Central memory CD8-positive, alpha-beta T cell (primary cell): ENCODE measurements around the gene DPH7.
"Not testable (repeated sequence)": the region's sequence is repeated elsewhere in the genome, so short reads cannot be mapped to it uniquely, and the experiment has no call there.

Experiments used
- ATAC-seq: fragments of 150-1000 bp; cut with Tn5 transposase; replicated peaks from 2 replicates; pipeline ENCODE4 v1.10.0; 2022; ENCODE audit warnings: mild to moderate bottlenecking, moderate FRiP score, moderate number of reproducible peaks; ENCODE audit not compliant: poor library complexity, severe bottlenecking; ENCODE audit errors: extremely low read depth
- DNase-seq, 2 donors: peaks; one replicate each; pipeline ENCODE4 v3.0.0; 2021; ENCODE audit warnings: low spot score in 2 of 2
- H3K27ac Mint-ChIP-seq: one replicate; pipeline ENCODE4 v1.8.0; 2022; ENCODE audit warnings: low read depth, mild to moderate bottlenecking, moderate library complexity, mixed read lengths
- H3K27me3 Mint-ChIP-seq: one replicate; pipeline ENCODE4 v1.8.0; 2022; ENCODE audit warnings: mixed read lengths
- H3K36me3 Mint-ChIP-seq: one replicate; pipeline ENCODE4 v1.8.0; 2022; ENCODE audit warnings: mild to moderate bottlenecking, moderate library complexity, mixed read lengths; ENCODE audit not compliant: insufficient read depth
- H3K4me1 Mint-ChIP-seq: one replicate; pipeline ENCODE4 v1.8.0; 2022; ENCODE audit warnings: mixed read lengths
- H3K4me3 Mint-ChIP-seq: one replicate; pipeline ENCODE4 v1.8.0; 2022; ENCODE audit warnings: mild to moderate bottlenecking, moderate library complexity, mixed read lengths
- H3K9me3 Mint-ChIP-seq: one replicate; pipeline ENCODE4 v1.8.0; 2022; ENCODE audit warnings: mixed read lengths

DPH7 gene

GRCh38 chr9:137513136-137513535 is 65.6 kb downstream of the DPH7 start:
- H3K27ac Mint-ChIP-seq, H3K27me3 Mint-ChIP-seq, H3K9me3 Mint-ChIP-seq, H3K4me3 Mint-ChIP-seq, ATAC-seq, H3K4me1 Mint-ChIP-seq, DNase-seq, H3K36me3 Mint-ChIP-seq: not testable (repeated sequence)

DNA sequence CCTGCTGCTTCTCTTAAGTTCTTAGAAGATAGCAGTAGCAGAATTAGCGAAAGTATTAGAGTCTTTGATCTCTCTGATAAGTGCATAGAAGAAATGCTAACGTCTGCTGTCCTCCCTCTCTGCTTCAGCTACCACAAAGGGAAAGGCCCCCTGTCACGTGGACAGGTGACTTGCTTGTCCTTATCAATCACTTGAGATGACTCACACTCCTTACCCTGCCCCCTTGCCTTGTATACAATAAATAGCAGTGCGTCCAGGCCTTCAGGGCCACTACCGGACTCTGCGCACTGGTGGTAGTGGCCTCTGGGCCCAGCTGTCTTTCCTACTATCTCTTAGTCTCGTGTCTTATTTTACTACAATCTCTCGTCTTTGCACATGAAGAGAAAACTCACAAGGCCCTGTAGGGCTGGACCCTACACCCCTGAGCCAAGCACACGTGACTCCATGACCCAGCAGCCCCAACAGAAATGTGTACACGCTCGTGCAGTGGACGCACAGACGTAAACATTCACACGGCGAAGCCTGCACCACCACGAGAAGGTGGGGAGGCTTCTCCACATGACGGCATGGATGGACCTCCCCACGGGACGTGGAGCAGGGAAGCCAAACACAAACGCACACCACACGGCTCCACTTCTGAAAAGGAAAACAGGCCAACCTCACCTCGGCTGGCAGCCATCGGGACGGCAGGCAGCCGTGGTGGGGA is 66.8 kb downstream of the DPH7 start:
- Mint-ChIP-seq H3K9me3 (no peaks in the 10 kb centered on the region), H3K4me3 (no peak overlapping the region), H3K27ac (no peak overlapping the region), H3K36me3 (no peaks in the 10 kb centered on the region), H3K4me1 (peaks cover 8% of the 10 kb centered on the region), H3K27me3 (no peaks in the 10 kb centered on the region)
- ATAC-seq (no peak), DNase-seq (no peak)

DNA sequence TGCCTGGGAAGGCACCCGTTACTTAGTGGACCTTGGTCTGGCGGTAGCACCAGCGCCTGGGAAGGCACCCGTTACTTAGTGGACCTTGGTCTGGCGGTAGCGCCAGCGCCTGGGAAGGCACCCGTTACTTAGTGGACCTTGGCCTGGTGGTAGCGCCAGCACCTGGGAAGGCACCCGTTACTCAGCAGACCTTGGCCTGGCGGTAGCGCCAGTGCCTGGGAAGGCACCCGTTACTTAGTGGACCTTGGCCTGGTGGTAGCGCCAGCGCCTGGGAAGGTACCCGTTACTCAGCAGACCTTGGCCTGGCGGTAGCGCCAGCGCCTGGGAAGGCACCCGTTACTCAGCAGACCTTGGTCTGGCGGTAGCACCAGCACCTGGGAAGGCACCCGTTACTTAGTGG is 67.6 kb downstream of the DPH7 start:
- DNase-seq, H3K27ac Mint-ChIP-seq, H3K4me3 Mint-ChIP-seq, H3K9me3 Mint-ChIP-seq, ATAC-seq, H3K36me3 Mint-ChIP-seq, H3K4me1 Mint-ChIP-seq, H3K27me3 Mint-ChIP-seq: not testable (repeated sequence)

GRCh38 chr9:137509198-137509597 is 69.5 kb downstream of the DPH7 start:
- Mint-ChIP-seq H3K36me3 (no peaks in the 10 kb centered on the region), H3K4me3 (no peak overlapping the region), H3K4me1 (peaks cover 8% of the 10 kb centered on the region), H3K27ac (no peak overlapping the region), H3K27me3 (no peaks in the 10 kb centered on the region), H3K9me3 (no peaks in the 10 kb centered on the region)
- ATAC-seq (no peak), DNase-seq (no peak)

GRCh38 chr9:137506702-137507171 is 72.0 kb downstream of the DPH7 start:
- Mint-ChIP-seq H3K27ac (no peak overlapping the region), H3K4me1 (no peaks in the 10 kb centered on the region), H3K9me3 (no peaks in the 10 kb centered on the region), H3K4me3 (no peak overlapping the region), H3K27me3 (no peaks in the 10 kb centered on the region), H3K36me3 (peaks cover 13% of the 10 kb centered on the region)
- ATAC-seq (no peak), DNase-seq (no peak)

DNA sequence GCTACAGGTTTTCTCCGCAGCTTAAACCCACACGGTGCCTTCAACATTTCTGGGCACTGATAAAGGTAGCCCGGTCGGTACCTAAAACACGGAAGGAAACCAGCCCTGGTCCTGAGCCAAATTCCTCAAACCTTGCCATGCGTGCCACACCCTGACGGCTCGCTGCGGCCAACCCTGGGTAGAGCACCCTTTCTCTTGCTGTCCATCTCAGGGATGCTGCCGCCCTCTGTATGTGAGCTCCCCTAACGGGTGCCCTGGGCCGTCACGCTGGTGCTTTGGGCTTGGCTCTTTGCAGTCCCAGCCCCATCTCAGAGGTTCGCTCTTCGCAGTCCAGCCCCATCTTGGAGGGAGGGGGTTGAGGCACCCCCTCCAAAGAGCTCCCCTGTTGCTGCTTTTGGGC is 72.5 kb downstream of the DPH7 start:
- Mint-ChIP-seq H3K4me1 (no peaks in the 10 kb centered on the region), H3K27ac (no peak overlapping the region), H3K9me3 (no peaks in the 10 kb centered on the region), H3K4me3 (no peak overlapping the region), H3K36me3 (peaks cover 16% of the 10 kb centered on the region), H3K27me3 (no peaks in the 10 kb centered on the region)
- ATAC-seq (no peak), DNase-seq (no peak)

DNA sequence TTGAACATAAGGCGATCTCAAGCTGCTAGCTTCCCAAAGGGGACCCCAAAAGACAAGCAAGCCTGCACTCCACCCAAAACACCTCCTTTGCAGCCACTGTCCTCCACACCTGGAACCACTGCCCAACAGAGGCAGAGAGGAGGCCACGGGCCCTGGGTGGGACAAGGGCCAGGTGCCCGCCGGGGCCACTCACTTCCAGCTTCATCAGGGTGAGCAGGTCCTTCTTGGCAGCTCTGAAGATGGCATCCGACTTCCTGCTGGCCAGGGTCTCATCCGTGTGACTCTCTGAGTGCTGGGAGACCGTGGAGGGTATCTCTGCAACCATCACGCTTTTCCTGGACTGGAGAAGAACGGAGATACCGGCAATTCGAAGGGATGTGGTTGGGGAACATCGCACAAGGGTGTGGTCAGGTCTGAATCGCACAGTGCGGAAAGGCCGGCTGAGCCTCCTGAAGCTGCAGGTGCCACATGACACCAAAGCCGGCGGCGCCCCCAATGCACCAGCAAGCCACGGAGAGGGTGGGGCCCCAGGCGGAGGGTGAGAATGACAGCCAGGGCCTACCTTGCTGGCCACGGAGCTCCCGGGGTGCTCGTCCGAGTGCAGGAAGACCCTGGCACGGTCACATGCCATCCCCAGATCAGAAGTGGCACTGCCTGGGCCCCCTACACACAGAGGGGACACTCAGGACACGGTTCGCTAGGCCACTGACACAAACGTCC is 73.1 kb downstream of the DPH7 start:
- Mint-ChIP-seq H3K27me3 (no peaks in the 10 kb centered on the region), H3K4me3 (no peak overlapping the region), H3K36me3 (peaks cover 16% of the 10 kb centered on the region), H3K9me3 (no peaks in the 10 kb centered on the region), H3K4me1 (no peaks in the 10 kb centered on the region), H3K27ac (no peak overlapping the region)
- no peak for ATAC-seq
- DNase-seq, result no peak
